Stimulated activated CD4-positive, alpha-beta T cell treated with anti-CD3 and anti-CD28 coated beads, Interleukin-15, amount 100 ng/mL, for 48 hours (primary cell): ENCODE results near the gene ADAMTS9.

Source experiments
- DNase-seq, 2 donors: peaks; one replicate each; pipeline ENCODE4 v3.0.0-alpha.2; 2020; ENCODE audit warnings: low read depth in 2 of 2

The ADAMTS9 gene

DNA sequence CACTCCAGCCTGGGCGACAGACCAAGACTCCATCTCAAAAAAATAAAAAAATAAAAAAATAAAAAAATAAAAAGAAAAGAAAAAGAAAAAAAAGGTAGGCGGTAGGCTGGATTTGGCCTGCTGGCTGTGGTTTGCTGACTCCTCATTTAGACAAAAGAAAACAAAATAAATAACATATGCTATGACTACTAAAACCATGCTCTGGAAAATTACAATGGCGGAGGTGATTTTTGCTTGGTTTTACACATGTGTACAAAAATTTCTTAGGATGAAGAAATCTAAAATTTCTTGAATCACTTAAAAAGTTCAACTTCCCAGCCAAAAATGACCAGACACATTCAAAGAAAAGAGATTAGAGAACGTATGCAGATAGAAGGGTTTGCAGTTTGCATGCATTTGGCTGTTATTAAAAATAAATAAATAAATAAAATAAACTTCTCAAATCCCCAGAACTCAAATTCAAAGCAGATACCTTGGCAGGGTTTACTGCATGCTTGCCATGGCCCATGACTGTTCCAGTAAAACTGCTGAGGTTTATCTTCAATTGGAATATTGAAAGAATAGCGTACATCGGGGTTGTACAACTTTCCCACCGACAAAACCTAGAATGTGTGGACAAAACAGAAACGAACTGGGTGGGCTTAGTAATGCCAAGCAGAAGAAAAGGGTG, 65.9 kb downstream of the ADAMTS9 start:
- no peak for DNase-seq

DNA sequence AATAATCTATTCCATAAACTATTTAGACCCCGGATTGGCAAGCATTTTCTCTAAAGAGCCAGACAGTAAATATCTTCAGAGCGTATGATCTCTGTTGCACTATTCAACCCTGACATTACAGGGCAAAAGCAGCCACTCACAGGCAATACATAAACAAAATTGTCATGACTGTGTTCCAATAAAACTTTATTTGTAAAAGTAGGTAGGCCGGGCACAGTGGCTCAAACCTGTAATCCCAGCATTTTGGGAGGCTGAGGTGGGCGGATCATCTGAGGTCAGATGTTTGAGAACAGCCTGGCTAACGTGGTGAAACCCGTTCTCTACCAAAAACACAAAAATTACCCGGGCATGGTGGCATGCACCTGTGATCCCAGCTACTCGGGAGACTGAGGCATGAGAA, 66.5 kb downstream of the ADAMTS9 start:
- DNase-seq: no peak

DNA sequence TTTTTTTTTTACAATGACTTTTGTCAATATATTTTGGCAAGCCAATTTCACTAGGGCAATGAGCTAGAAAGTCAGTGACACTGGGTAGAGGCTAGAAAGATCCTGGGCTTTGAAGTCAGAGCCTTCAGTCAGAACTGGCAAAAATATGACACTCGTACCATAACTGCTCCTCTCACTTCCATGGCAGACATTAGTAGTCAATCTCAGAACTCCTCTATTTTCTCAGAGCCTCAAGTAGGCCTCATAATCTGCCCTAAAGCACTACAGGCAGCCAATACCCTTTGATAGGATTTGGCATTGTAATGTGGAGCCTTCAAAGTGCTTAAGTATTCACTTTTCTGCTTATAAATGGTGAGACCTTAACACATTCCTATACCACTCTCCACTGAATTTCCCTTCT, 67.8 kb downstream of the ADAMTS9 start:
- DNase-seq: no peak

DNA sequence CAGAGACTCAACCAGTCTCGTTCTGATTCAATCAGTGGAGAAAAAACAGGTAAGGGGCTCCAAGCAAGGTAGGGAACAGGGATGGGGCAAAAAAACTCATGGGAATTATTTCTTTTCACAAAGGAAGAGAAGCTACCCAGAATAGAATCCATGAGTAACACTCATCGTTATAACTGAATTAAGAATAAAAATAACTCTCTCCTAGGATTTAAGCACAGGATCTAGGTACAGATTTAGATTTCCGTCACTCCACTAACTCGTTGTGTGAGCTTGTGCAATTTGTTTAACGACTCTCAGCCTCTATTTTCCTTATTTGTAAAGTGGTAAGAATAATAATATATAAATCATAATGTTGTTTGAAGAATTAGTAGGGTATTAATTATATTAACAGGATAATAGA, 68.6 kb downstream of the ADAMTS9 start:
- DNase-seq: no peak

DNA sequence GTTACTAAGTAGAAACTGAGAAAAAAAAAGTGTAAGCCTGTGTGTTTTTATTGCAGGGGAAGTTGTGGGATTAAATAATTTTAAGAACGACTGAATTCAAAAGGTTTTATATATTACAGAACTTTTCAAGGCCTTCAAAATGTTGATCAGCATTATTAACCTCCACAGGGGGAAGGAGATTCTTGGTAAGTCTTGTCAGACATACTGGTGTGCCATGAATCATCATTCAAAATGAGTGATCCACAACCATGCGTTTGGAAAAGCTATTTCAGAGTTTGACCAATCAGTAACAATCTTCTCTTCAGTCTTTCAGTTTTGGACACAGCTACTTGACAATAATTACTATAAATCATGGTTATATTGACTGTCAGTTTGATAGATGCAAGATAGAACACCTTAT, 70.2 kb downstream of the ADAMTS9 start:
- no peak for DNase-seq

DNA sequence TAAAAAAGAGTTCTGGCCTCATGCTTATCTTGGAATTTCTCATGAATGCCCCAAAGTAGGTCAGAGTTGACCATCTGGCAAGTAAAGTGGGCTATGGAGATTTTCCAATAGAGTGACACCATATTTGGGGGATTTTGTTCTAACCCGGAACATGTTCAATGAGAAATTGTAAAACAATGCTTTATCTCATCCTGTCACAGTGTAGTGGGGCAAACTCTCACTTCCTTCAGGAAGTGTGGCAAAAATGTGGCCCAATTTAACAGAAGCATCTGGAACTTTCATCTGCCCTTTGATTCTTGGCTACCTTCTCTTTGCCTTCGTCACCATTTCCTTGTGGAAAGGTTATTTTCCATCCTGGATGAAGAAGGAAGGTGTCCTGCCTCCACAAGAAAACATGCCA, 70.8 kb downstream of the ADAMTS9 start:
- no peak for DNase-seq

DNA sequence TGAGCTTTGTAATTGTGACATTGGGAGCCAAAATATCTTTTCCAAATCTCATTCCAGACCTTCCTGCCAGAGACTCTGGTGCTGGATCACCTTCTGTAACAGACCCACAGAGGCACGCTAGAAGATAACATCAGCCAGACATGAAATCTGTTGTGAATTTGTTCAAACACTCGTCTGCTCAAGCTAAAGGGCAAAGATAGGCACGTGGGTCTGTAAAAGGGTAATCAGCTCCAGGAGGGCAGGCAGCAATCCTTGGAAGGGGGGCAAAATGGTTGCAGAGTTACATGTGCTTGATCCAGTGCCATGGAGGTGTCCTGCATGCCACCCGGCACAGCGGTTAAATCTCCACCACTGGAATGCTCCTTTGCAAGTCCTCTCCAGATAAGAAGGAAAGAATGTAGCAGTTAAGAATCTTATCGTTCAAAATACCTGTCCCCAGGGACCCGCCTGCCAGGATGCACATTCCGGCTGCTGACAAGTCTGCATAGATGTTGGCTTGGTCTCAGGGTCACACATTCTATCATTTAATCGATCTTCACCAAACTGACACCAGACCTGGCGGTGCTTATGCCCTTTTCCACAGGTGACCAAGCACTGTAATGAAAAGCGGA, 74.8 kb downstream of the ADAMTS9 start:
- DNase-seq: no peak

DNA sequence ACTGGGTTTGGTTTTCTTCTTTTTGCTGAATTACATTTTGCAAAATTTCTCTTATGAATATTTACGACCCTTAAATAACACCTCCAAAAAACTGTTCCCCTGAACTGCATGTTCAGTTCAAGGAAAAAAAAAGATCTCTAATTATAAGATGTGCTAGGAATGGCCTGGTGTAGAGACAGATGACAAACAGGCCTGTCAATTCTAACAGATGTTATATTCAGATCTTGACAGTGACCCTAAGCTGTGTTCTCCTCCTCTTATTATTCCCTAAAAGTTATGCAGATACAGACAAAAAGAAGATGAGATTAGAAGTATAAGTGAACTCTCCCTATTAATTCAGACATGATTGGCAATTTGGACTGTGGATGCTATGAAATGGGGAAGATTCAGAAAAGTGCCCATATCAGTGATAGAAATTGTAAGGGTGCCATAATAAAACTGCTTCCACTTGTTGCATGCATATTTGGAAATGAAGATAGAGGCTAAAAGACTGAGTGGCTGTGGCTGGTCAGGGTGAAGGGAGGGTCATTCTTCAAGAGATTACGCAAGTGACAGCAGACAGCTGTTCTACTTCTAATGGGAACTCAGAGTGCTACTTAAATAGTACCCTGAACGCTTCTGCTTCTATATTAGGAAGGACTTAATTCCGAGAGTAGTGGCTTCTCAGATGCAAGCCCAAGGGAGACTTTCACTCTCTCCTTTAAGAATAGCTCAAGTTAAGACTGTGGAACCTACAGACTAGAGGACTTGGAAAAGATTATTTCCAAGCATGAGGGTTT, 75.5 kb downstream of the ADAMTS9 start:
- no peak for DNase-seq

DNA sequence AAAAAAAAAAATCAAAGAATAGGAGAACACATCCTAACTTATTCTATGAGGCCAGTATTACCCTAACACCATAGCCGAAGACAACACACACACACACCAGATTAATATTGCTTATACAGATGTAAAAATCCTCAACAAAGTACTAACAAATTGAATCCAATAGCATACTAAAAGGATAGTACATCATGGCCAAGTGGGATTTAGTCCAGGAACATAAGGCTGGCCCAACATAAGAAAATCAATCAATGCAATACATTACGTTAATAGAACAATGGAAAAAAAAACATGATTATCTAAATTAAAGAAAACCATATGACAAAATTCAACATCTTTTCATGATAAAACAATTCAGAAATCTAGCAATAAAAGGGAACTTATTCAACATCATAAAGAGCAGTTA, 79.1 kb downstream of the ADAMTS9 start:
- no peak for DNase-seq

DNA sequence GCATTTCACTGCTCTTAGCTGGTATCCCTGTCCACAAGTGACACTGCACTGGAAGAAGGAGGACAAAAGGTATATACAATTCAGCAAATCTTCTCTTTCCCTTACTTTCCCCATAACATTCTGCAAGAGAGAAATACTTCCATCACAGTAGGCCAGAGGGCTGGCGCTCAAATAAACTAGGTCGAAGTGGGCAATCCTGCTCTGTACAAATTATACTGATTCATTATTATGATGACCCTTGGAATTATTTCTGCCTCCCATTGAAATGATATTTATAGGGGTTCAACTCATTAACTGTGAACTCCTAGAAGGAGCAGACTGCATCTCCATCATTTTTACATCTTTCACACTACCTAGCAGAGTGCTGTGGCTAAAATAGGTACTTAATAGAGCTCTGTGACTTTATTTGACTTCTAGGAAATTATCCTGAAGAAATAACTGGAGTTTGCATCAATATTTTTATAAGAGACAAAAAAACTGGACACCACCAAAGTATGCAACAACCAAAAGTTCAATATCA, 80.7 kb downstream of the ADAMTS9 start:
- DNase-seq: no peak

DNA sequence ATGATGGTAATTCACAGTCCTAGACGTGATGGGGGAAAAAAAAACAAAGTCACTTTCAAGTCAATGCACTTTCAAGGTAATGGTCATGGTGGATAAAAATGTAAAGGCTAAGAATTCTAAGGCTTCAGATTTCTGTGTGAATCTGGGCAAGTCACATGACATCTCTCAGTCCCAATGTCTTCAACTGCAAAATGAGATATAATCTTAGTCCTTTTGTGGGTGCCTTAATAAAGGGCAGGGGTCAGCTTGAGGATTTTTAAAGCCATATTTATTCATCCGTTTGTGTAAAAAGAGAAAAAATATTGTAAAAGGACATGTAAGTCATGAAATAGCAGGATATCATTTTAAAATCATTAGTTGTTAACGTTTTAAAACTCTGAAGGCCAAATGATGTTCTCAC, 83.5 kb downstream of the ADAMTS9 start:
- no peak for DNase-seq

DNA sequence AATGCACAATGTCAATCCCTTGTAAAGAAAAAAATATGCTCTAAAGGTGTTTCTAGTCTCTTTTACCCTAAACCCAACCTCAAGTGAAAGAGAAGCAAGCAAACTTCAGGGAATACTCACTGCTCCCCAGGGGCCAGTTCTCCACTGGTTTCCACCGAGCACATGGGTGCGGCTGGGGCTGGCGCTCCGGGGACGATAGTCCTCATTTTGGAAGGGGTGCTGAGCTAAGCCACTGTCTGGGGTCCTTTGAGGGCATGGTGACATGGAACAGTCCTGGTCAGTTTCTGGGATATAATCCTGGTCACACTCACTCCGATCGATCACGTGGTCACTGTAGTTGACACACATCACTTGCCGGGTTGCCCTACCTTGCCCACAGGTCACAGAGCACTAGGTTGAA, 86.0 kb downstream of the ADAMTS9 start:
- DNase-seq: no peak

DNA sequence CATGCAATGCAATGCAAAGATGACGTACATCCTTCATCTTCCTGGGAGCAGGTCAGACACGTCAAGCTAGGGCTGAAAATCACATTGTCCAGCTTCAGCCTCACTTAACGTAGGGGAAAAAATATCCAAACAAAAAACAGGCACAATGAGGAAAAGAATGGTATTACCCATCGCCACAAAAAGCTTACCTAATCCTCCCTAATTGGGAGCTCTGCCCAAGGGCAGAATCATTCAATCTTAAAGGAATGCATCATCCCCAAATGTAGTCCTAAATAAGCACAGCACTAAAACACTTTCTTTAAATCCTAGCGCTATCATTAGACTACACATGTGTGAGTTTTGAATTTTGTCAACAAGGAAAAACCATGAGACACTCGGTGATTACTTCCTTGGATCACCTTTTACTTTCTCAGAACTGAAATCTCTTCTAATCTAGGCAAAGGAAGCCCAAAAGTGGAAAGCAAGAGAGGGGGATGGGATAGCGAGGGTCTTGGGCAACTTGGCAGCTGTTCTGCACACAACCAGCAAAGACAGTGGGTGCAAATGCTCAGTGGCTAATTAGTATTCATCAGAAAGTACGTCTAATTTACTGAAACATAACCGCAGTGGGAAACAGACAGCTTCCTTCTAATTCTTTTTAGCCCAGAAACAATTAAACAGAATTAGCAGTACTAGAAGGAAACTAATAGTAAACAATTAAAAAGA, 87.4 kb downstream of the ADAMTS9 start:
- DNase-seq: no peak

DNA sequence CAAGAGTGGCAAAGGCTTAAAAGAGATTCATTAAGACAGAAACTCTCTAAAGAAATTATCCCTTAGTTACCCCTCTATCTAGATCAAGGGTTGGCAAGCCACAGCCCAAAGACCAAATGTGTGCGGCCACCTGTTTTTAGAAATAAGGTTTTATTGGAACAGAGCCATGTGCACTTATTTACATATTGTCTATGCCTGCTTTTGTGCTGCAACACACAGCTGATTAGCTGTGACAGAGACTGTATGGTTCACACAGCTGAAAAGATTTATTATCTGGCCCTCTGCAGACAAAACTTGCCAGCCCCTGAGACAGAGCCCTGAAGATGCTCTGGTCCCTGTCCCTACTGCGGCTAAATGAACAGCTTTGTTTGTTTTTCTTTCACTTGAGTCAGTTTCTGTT, 88.1 kb downstream of the ADAMTS9 start:
- no peak for DNase-seq

DNA sequence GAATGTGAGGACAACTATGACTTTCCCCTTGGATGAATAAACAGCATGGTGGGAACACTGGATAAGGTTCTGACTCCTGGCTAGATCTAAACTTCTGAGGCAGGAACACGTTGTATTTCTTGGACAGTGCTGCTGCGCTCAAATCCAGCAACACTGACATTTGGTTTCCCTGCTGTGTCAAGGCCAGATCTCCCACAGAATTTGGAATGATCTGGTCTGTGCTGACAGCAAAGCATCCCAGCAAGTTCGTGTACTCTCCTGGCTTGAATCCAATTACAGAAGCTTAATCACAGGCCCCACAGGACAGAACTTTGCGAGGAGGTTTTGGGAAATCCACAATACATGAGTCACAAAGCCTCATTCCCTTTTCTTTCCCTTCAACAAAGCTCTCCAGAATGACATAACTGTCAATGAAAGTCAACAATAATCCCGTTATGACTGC, 92.5 kb downstream of the ADAMTS9 start:
- DNase-seq: no peak

DNA sequence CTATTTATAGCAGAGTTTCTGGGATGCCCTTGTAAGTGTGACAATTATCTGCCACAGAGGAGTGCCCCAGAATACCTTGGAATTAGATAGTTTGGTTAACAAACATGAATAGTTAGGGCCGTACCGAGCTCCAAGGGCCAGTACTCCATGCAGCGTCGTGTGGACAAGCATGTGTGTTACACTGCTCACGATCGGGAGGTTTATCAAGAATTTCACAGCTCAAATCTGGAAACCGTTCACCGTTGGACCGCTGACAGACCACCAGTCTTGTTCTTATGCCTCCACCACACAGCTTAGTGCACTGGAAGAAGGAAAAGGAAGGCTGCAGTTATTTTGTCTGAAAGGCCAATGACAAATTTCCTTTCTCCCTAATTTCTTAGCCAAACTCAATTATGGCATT, 93.7 kb downstream of the ADAMTS9 start:
- DNase-seq: no peak

DNA sequence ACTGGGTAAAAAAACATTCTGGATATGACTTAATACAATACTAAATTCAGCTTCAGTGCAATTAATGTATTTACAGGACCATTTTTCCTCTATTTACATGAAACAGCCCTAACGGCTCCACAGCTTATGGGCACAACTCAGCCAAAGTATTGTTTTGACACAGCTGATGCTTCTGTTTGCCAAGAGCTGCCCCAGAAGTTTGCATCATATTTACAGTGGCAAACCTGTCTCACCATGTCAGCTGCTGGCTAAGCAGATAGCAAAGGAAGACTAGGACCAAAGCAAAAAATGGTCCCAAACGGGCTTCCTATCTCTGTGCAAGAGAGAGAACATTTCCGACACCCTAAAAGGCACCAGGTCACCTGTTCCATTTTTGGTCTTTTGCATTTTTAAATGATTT, 94.5 kb downstream of the ADAMTS9 start:
- DNase-seq: no peak

DNA sequence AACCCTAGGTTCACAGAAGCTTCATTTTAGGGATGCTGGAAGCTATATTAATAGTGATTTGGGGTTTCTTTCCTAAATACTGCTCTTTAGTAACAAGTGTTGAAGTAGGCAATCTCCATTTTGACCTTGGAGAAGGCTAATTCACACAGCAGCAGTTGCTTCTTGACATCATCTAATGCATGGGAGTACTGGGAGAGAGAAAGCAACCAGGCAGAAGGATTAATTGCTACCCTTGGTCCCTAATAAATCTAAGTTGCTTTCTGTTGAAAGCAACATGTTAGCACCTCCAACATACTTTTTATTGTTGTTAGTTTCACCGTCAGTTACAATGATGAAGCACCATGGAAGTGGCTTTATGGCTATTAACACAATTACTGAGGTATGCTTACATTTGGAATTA, 96.2 kb downstream of the ADAMTS9 start:
- DNase-seq: no peak

DNA sequence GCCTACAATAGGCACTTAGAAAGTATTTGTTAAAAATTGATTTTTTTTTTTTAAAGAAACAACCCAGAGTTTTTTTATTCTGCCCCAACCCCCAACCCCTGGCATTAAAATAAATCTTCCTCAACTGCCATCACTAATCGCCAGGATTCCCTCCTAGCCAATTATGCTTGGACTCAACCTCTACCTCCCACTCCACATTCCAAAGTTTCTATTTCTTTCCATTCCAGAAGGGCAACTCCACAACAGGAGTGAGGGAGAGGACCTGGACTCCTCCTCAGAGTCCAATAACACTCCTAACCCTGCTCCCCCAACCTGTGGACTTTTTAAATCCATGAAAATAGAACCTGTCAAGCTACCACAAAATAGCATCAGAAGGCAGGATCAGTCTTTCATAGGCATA, 99.4 kb downstream of the ADAMTS9 start:
- no peak for DNase-seq

DNA sequence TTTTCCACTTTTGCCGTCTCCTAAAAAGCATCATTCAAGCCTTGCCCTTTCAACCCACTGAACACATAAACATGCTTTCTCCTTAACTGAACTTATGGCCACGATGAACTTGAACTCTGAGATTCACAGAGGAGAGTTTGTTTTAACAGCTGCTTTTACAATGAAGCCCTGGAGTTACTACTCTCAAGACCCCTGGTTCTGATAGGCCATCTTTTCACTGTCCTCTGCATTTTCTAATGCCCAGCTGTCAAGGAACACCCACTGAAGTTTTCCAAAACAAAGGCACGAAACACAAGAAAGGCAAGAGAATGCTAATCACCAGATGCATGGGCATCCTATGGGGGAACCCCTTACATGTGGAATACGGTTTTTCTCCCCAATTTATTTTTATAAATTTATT, 100.8 kb downstream of the ADAMTS9 start:
- DNase-seq: no peak

DNA sequence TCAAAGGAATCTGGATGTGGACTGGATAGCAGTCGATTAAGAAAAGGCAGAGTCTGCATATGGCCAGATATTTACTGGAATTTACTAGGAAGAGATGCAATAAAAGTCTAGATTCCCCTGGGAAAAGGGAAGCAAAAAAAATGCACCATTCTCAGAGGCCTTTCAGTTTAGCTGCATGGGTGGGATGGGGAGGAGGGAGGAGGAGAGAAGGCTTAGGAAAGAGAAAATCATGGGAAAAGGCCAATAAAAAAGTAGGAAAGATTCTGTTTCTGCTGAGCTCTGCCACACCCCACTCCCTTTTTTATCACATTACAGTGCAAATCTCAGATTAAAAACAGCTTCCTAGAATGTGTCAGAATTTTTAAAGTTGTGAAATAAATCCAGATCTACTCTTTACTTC, 103.6 kb downstream of the ADAMTS9 start:
- no peak for DNase-seq

DNA sequence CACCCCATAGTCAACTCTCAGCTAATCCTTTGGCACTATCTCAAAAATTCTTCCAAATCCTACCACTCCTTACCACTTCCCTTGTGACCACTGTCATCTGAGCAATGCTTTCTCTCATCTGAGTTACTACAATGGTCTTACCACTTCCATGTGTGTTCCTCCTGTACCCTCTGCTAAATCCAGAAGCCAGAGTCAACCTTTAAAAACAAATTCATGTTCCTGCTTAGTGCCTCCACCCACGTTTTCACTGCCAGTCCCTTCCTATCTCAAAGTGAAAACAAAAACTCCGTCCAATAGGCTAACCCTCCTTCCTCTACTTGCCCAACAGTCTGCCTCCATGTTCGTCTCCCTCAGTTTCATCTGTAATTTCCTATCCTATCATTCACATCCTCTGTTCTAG, 109.0 kb downstream of the ADAMTS9 start:
- DNase-seq: no peak
